Spinal cord (tissue), 10 donors: ENCODE results near the gene TRERF1. TPM values are rescaled to one million over a fixed set of nuclear protein-coding genes. Genes with fewer than 3 reads are reported as not detected.

Experiments used
- DNase-seq, 6 donors: peaks; one replicate each; pipeline versions ENCODE4 v3.0.0 to v3.0.0-alpha.2; 2013 to 2015; ENCODE audit warnings: low spot score in 6 of 6, low read depth in 4 of 6
- H3K27ac ChIP-seq: one replicate; pipeline ENCODE4 v1.5.1; 2013; ENCODE audit warnings: low read depth, low read length, control low read depth
- H3K27me3 ChIP-seq: one replicate; pipeline ENCODE4 v1.6.1; 2013; ENCODE audit warnings: low read length; ENCODE audit not compliant: control insufficient read depth, insufficient read depth
- H3K36me3 ChIP-seq: one replicate; pipeline ENCODE4 v1.6.1; 2013; ENCODE audit warnings: low read length; ENCODE audit not compliant: control insufficient read depth, insufficient read depth
- H3K4me1 ChIP-seq: one replicate; pipeline ENCODE4 v1.6.1; 2013; ENCODE audit warnings: low read length; ENCODE audit not compliant: control insufficient read depth, insufficient read depth
- H3K4me3 ChIP-seq: one replicate; pipeline ENCODE4 v1.5.1; 2013; ENCODE audit warnings: low read depth, low read length, control low read depth
- H3K9me3 ChIP-seq: one replicate; pipeline ENCODE4 v1.6.1; 2013; ENCODE audit warnings: low read length; ENCODE audit not compliant: control insufficient read depth, insufficient read depth
- WGBS: methylation state at CpG from one replicate; pipeline ENCODE4 v1.1.5; 2013; ENCODE audit warnings: missing lambda C conversion rate; ENCODE audit not compliant: insufficient coverage; 5-methylcytosine and 5-hydroxymethylcytosine counted together
- polyA plus RNA-seq, 2 donors: library from polyadenylated mRNA; unstranded; fragments of 120-200 nt; gene quantifications; one replicate each; pipeline ENCODE4 v1.2.1, GENCODE V29; 2013; ENCODE audit not compliant: insufficient read length in 2 of 2
- total RNA-seq, 2 donors: library from RNA; depleted of rRNA in 1 of 2; stranded (reverse); fragments of 120-200 nt in 1 of 2; fragments of >200 nt in 1 of 2; gene quantifications; one replicate each; pipeline versions ENCODE4 v1.2.3 to v1.2.4, GENCODE V29; 2013 to 2014
- donor health status: healthy.

TRERF1 gene
- total and polyA plus RNA-seq, 4 donors: 4.8 to 9.4 (median 7.4) TPM

- Histone ChIP-seq H3K4me3 (no peak overlapping the region), H3K36me3 (no peaks in the 10 kb centered on the region), H3K27me3 (no peaks in the 10 kb centered on the region), H3K27ac (no peak overlapping the region), H3K4me1 (no peaks in the 10 kb centered on the region), H3K9me3 (no peaks in the 10 kb centered on the region)
- DNase-seq: no peak
- 85% methylated on average over 7 of the region's 10 CpGs for WGBS
Observed at GRCh38 chr6:42392833-42393232, 58.9 kb downstream of the TRERF1 start.

GRCh38 chr6:42391441-42391840, 60.3 kb downstream of the TRERF1 start:
- no peaks in the 10 kb centered on the region for H3K36me3 ChIP-seq
- H3K4me1 ChIP-seq: no peaks in the 10 kb centered on the region
- no peak overlapping the region for H3K27ac ChIP-seq

GRCh38 chr6:42390228-42390934, 61.3 kb downstream of the TRERF1 start:
- 81% methylated on average over 11 of the region's 17 CpGs for WGBS
- H3K36me3 ChIP-seq: no peaks in the 10 kb centered on the region
- no peak for DNase-seq
- no peaks in the 10 kb centered on the region for H3K4me1 ChIP-seq
- H3K27ac ChIP-seq: no peak overlapping the region
- H3K4me3 ChIP-seq: no peak overlapping the region
- no peaks in the 10 kb centered on the region for H3K27me3 ChIP-seq
- no peaks in the 10 kb centered on the region for H3K9me3 ChIP-seq

More at GRCh38 chr6:42391441-42391840, 60.3 kb downstream of the TRERF1 start:
- Histone ChIP-seq H3K27me3 (no peaks in the 10 kb centered on the region), H3K9me3 (no peaks in the 10 kb centered on the region), H3K4me3 (no peak overlapping the region)
- 100% methylated on average over 2 of the region's 6 CpGs for WGBS
- no peak for DNase-seq

DNA sequence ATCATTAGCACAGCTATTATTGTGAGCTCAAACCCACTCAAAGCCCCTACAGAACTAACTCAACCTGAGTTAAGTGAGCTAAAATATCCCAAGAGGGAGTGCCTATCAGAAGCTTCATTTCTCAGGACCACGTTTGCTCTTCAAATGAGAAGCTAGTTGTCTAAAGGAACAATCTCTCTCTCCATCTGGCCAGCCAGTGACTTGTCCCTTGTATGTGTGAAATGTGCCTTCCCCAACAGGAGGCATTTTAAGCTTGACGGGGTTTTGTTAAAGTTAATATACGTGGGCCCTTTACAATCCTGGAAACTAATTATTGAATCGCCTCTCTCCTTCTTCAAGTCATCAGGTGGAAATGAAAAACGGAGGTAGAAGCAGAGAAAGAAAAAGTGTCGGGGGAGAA, 62.0 kb downstream of the TRERF1 start:
- Histone ChIP-seq H3K4me3 (no peak overlapping the region), H3K36me3 (no peaks in the 10 kb centered on the region), H3K27ac (no peak overlapping the region), H3K4me1 (no peaks in the 10 kb centered on the region), H3K9me3 (no peaks in the 10 kb centered on the region), H3K27me3 (no peaks in the 10 kb centered on the region)
- DNase-seq: no peak
- WGBS: no CpG with 5 or more reads among the region's 6 CpGs

GRCh38 chr6:42388046-42388445, 63.7 kb downstream of the TRERF1 start:
- Histone ChIP-seq H3K9me3 (no peaks in the 10 kb centered on the region), H3K4me1 (no peaks in the 10 kb centered on the region), H3K27ac (no peak overlapping the region), H3K27me3 (no peaks in the 10 kb centered on the region), H3K4me3 (no peak overlapping the region), H3K36me3 (no peaks in the 10 kb centered on the region)
- 40% methylated on average over 2 of the region's 4 CpGs for WGBS
- no peak for DNase-seq

DNA sequence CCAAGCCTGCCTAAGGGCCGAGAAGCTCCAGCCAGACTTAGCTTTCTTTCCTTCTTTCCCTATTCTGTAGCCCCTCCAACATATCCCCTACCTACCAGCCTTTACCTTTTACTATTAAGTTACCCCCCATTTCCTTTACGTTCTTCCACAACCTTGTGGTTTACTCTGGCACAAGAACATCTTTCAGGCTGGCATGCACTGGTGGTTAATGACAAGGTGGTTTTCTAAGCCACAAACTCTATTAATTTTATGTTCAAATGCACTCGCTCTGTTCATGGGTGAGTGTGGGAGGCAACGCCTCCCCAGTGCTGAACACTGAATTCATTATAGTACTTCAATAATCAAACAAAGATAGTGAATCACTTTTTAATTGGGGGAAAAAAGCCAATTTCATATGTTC, 64.4 kb downstream of the TRERF1 start:
- no peak for DNase-seq
- no peaks in the 10 kb centered on the region for H3K27me3 ChIP-seq
- H3K4me1 ChIP-seq: no peaks in the 10 kb centered on the region
- H3K36me3 ChIP-seq: no peaks in the 10 kb centered on the region
- H3K9me3 ChIP-seq: no peaks in the 10 kb centered on the region
- whole genome bisulfite sequencing: 100% methylated on average over 1 of the region's 4 CpGs
- no peak overlapping the region for H3K27ac ChIP-seq
- no peak overlapping the region for H3K4me3 ChIP-seq

- H3K4me3 ChIP-seq: no peak overlapping the region
- no peak for DNase-seq
- H3K27me3 ChIP-seq: no peaks in the 10 kb centered on the region
- no peak overlapping the region for H3K27ac ChIP-seq
- no peaks in the 10 kb centered on the region for H3K4me1 ChIP-seq
- no peaks in the 10 kb centered on the region for H3K9me3 ChIP-seq
- WGBS: 93% methylated on average over 5 of the region's 5 CpGs
- no peaks in the 10 kb centered on the region for H3K36me3 ChIP-seq
Observed at GRCh38 chr6:42385339-42385738, 66.4 kb downstream of the TRERF1 start.

- H3K4me3 ChIP-seq: no peak overlapping the region
- H3K36me3 ChIP-seq: no peaks in the 10 kb centered on the region
- no peak overlapping the region for H3K27ac ChIP-seq
- WGBS: 87% methylated on average over 5 of the region's 6 CpGs
- H3K9me3 ChIP-seq: no peaks in the 10 kb centered on the region
- no peak for DNase-seq
- H3K27me3 ChIP-seq: no peaks in the 10 kb centered on the region
- no peaks in the 10 kb centered on the region for H3K4me1 ChIP-seq
Observed at GRCh38 chr6:42383421-42384205, 68.1 kb downstream of the TRERF1 start.

DNA sequence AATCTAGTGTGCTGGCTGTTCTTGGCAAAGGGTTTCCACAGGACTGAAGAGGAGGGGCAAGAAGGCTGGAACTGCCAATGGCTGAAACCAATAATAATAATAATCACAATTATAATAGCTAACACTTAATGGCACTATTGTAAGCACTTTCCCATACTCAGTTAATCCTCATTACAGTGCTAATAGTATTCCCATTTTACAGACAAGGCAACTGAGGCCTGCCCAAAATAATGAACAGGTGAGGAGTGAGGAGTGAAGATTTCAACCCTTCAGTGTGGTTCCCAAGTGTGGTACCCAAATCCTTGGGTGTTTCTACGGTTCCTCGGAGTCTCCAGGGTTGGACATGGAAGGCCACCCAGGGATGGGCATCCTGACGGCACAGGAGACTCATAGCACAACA, 69.9 kb downstream of the TRERF1 start:
- Histone ChIP-seq H3K9me3 (no peaks in the 10 kb centered on the region), H3K27ac (no peak overlapping the region), H3K4me1 (no peaks in the 10 kb centered on the region), H3K27me3 (no peaks in the 10 kb centered on the region), H3K36me3 (no peaks in the 10 kb centered on the region), H3K4me3 (no peak overlapping the region)
- WGBS: 100% methylated on average over 3 of the region's 3 CpGs
- DNase-seq: no peak
